ENCODE measurements around the gene ARHGAP28.

ARHGAP28 gene

GRCh38 chr18:6855767-6856166 lies 126.3 kb downstream of the ARHGAP28 start:
- Histone ChIP-seq H3K27ac (ENCODE audit: poor library complexity, severe bottlenecking) (no peak overlapping the region), H3K4me3 (ENCODE audit: severe bottlenecking) (no peak overlapping the region), H3K9me3 (ENCODE audit: severe bottlenecking) (no peaks in the 10 kb centered on the region), H3K27me3 (ENCODE audit: insufficient read depth, poor library complexity, severe bottlenecking) (no peaks in the 10 kb centered on the region), H3K36me3 (ENCODE audit: low read depth) (no peaks in the 10 kb centered on the region), H3K4me1 (ENCODE audit: insufficient read depth, poor library complexity, severe bottlenecking) (no peaks in the 10 kb centered on the region)
- TF ChIP-seq CTCF (IDR thresholded peaks at IDR 0.05; ENCODE audit: poor library complexity, severe bottlenecking) = no peak
- ATAC-seq (ENCODE audit: low read depth) (no peak), DNase-seq (ENCODE audit: low spot score) (no peak)

GRCh38 chr18:6857300-6857699 lies 127.8 kb downstream of the ARHGAP28 start:
- ATAC-seq (ENCODE audit: low read depth) (no peak), DNase-seq (ENCODE audit: low spot score) (no peak)
- Histone ChIP-seq H3K4me3 (ENCODE audit: severe bottlenecking) (no peak overlapping the region), H3K4me1 (ENCODE audit: insufficient read depth, poor library complexity, severe bottlenecking) (no peaks in the 10 kb centered on the region), H3K9me3 (ENCODE audit: severe bottlenecking) (no peaks in the 10 kb centered on the region), H3K27me3 (ENCODE audit: insufficient read depth, poor library complexity, severe bottlenecking) (no peaks in the 10 kb centered on the region), H3K36me3 (ENCODE audit: low read depth) (no peaks in the 10 kb centered on the region), H3K27ac (ENCODE audit: poor library complexity, severe bottlenecking) (no peak overlapping the region)
- TF ChIP-seq CTCF (IDR thresholded peaks at IDR 0.05; ENCODE audit: poor library complexity, severe bottlenecking) = no peak

- Histone ChIP-seq H3K36me3 (ENCODE audit: low read depth) (no peaks in the 10 kb centered on the region), H3K27me3 (ENCODE audit: insufficient read depth, poor library complexity, severe bottlenecking) (no peaks in the 10 kb centered on the region), H3K27ac (ENCODE audit: poor library complexity, severe bottlenecking) (no peak overlapping the region), H3K4me1 (ENCODE audit: insufficient read depth, poor library complexity, severe bottlenecking) (no peaks in the 10 kb centered on the region), H3K9me3 (ENCODE audit: severe bottlenecking) (no peaks in the 10 kb centered on the region), H3K4me3 (ENCODE audit: severe bottlenecking) (no peak overlapping the region)
- ATAC-seq (ENCODE audit: low read depth) (no peak), DNase-seq (ENCODE audit: low spot score) (no peak)
- TF ChIP-seq CTCF (IDR thresholded peaks at IDR 0.05; ENCODE audit: poor library complexity, severe bottlenecking) = no peak
Measured at GRCh38 chr18:6859676-6860422, 130.3 kb downstream of the ARHGAP28 start.

GRCh38 chr18:6860804-6861448 lies 131.4 kb downstream of the ARHGAP28 start:
- Histone ChIP-seq H3K9me3 (ENCODE audit: severe bottlenecking) (no peaks in the 10 kb centered on the region), H3K27ac (ENCODE audit: poor library complexity, severe bottlenecking) (no peak overlapping the region), H3K4me1 (ENCODE audit: insufficient read depth, poor library complexity, severe bottlenecking) (no peaks in the 10 kb centered on the region), H3K4me3 (ENCODE audit: severe bottlenecking) (no peak overlapping the region), H3K27me3 (ENCODE audit: insufficient read depth, poor library complexity, severe bottlenecking) (no peaks in the 10 kb centered on the region), H3K36me3 (ENCODE audit: low read depth) (no peaks in the 10 kb centered on the region)
- ATAC-seq (ENCODE audit: low read depth) = no peak
- no peak for DNase-seq (ENCODE audit: low spot score)
- TF ChIP-seq CTCF (IDR thresholded peaks at IDR 0.05; ENCODE audit: poor library complexity, severe bottlenecking) = no peak

GRCh38 chr18:6865251-6865650 lies 135.7 kb downstream of the ARHGAP28 start:
- Histone ChIP-seq H3K36me3 (ENCODE audit: low read depth) (no peaks in the 10 kb centered on the region), H3K4me1 (ENCODE audit: insufficient read depth, poor library complexity, severe bottlenecking) (no peaks in the 10 kb centered on the region), H3K9me3 (ENCODE audit: severe bottlenecking) (no peaks in the 10 kb centered on the region), H3K27me3 (ENCODE audit: insufficient read depth, poor library complexity, severe bottlenecking) (no peaks in the 10 kb centered on the region), H3K27ac (ENCODE audit: poor library complexity, severe bottlenecking) (no peak overlapping the region), H3K4me3 (ENCODE audit: severe bottlenecking) (no peak overlapping the region)
- no peak for TF ChIP-seq CTCF (IDR thresholded peaks at IDR 0.05; ENCODE audit: poor library complexity, severe bottlenecking)
- no peak for ATAC-seq (ENCODE audit: low read depth)
- no peak for DNase-seq (ENCODE audit: low spot score)

Data from RWPE2 (cell line).